Activated T-helper 1 cell treated with anti-CD3 and anti-CD28 coated beads, Interleukin-12 subunit alpha, Interleukin-12 subunit beta, Interleukin-2, Interleukin-4 antibody, amounts not matched to agents 30 ng/mL and 10 ng/mL and 1 ng/mL, durations not matched to agents 14 hours and 24 hours and 36 hours (primary cell): ENCODE measurements around the gene RNMT. TPM values are rescaled to one million over a fixed set of nuclear protein-coding genes. Genes with fewer than 3 reads are reported as not detected.
A peak's percentile ranks its signal among the peaks of the same experiment; 100 is the strongest.

Experiments used
- DNase-seq: peaks from one replicate; pipeline ENCODE4 v3.0.0; 2021; ENCODE audit warnings: low spot score
- H3K27ac Mint-ChIP-seq: one replicate; pipeline ENCODE4 v1.8.0; 2021; ENCODE audit warnings: mild to moderate bottlenecking, mixed read lengths
- H3K27me3 Mint-ChIP-seq: one replicate; pipeline ENCODE4 v1.8.0; 2022; ENCODE audit warnings: mild to moderate bottlenecking, moderate library complexity, mixed read lengths; ENCODE audit not compliant: insufficient read depth
- H3K36me3 Mint-ChIP-seq: one replicate; pipeline ENCODE4 v1.8.0; 2021; ENCODE audit warnings: low read depth, mixed read lengths
- H3K4me1 Mint-ChIP-seq: one replicate; pipeline ENCODE4 v1.8.0; 2021; ENCODE audit warnings: low read depth, mixed read lengths
- H3K4me3 Mint-ChIP-seq: one replicate; pipeline ENCODE4 v1.8.0; 2021; ENCODE audit warnings: mild to moderate bottlenecking, moderate library complexity, mixed read lengths
- H3K9me3 Mint-ChIP-seq: one replicate; pipeline ENCODE4 v1.8.0; 2021; ENCODE audit warnings: mixed read lengths
- intact Hi-C: fragments of 100-400 bp; cut with micrococcal nuclease; formaldehyde crosslinking; loops from one replicate; pipeline ENCODE4 v1.15.1; 2024
- total RNA-seq: library from RNA; stranded (reverse); gene quantifications from 2 replicates; pipeline ENCODE4 v1.2.3, GENCODE V29; 2022

Gene RNMT
- total RNA-seq, 1 donor from 2014 or later, result 60.6 TPM

GRCh38 chr18:13756261-13756660 is 29.8 kb downstream of the RNMT start:
- H3K27ac Mint-ChIP-seq, result no peak overlapping the region
- no peak for DNase-seq
- peaks cover 69% of the 10 kb centered on the region for H3K36me3 Mint-ChIP-seq
- H3K4me3 Mint-ChIP-seq, result no peak overlapping the region
- H3K4me1 Mint-ChIP-seq, result no peaks in the 10 kb centered on the region
- no peaks in the 10 kb centered on the region for H3K9me3 Mint-ChIP-seq
- intact Hi-C loops, result no loop called here
- H3K27me3 Mint-ChIP-seq, result no peaks in the 10 kb centered on the region

GRCh38 chr18:13756671-13757070 is 30.2 kb downstream of the RNMT start:
- DNase-seq, result no peak
- H3K27ac Mint-ChIP-seq, result no peak overlapping the region
- H3K4me1 Mint-ChIP-seq, result no peaks in the 10 kb centered on the region
- peaks cover 65% of the 10 kb centered on the region for H3K36me3 Mint-ChIP-seq
- H3K27me3 Mint-ChIP-seq, result no peaks in the 10 kb centered on the region
- intact Hi-C loops, result no loop called here
- no peaks in the 10 kb centered on the region for H3K9me3 Mint-ChIP-seq
- H3K4me3 Mint-ChIP-seq, result no peak overlapping the region

GRCh38 chr18:13758622-13759021 is 32.1 kb downstream of the RNMT start:
- no peaks in the 10 kb centered on the region for H3K9me3 Mint-ChIP-seq
- intact Hi-C loops, result no loop called here
- peaks cover 64% of the 10 kb centered on the region for H3K36me3 Mint-ChIP-seq
- H3K4me1 Mint-ChIP-seq, result no peaks in the 10 kb centered on the region
- no peak overlapping the region for H3K4me3 Mint-ChIP-seq
- DNase-seq, result no peak
- no peaks in the 10 kb centered on the region for H3K27me3 Mint-ChIP-seq
- no peak overlapping the region for H3K27ac Mint-ChIP-seq

GRCh38 chr18:13760047-13760446 is 33.6 kb downstream of the RNMT start:
- DNase-seq, result no peak
- Mint-ChIP-seq H3K36me3 (peaks cover 55% of the 10 kb centered on the region), H3K27me3 (no peaks in the 10 kb centered on the region), H3K27ac (no peak overlapping the region), H3K9me3 (no peaks in the 10 kb centered on the region), H3K4me1 (no peaks in the 10 kb centered on the region), H3K4me3 (no peak overlapping the region)
- intact Hi-C loops, result no loop called here

GRCh38 chr18:13762690-13763439 is 36.4 kb downstream of the RNMT start:
- Mint-ChIP-seq H3K27ac (no peak overlapping the region), H3K27me3 (peaks cover 2% of the 10 kb centered on the region), H3K4me3 (no peak overlapping the region), H3K4me1 (no peaks in the 10 kb centered on the region), H3K36me3 (peaks cover 30% of the 10 kb centered on the region), H3K9me3 (peaks cover 9% of the 10 kb centered on the region)
- DNase-seq, result no peak
- intact Hi-C loops, result no loop called here

GRCh38 chr18:13775058-13775457 is 48.6 kb downstream of the RNMT start:
- intact Hi-C loops, result no loop called here
- no peak for DNase-seq
- Mint-ChIP-seq H3K27ac (no peak overlapping the region), H3K4me1 (no peaks in the 10 kb centered on the region), H3K4me3 (no peak overlapping the region), H3K9me3 (no peaks in the 10 kb centered on the region), H3K36me3 (no peaks in the 10 kb centered on the region), H3K27me3 (peaks cover 16% of the 10 kb centered on the region)

- Mint-ChIP-seq H3K36me3 (no peaks in the 10 kb centered on the region), H3K4me3 (no peak overlapping the region), H3K9me3 (no peaks in the 10 kb centered on the region), H3K27ac (no peak overlapping the region), H3K4me1 (no peaks in the 10 kb centered on the region), H3K27me3 (peaks cover 14% of the 10 kb centered on the region)
- no peak for DNase-seq
- intact Hi-C loops, result no loop called here
Observed at GRCh38 chr18:13791181-13791580, 64.7 kb downstream of the RNMT start.

- no peaks in the 10 kb centered on the region for H3K9me3 Mint-ChIP-seq
- intact Hi-C loops, result no loop called here
- no peaks in the 10 kb centered on the region for H3K4me1 Mint-ChIP-seq
- no peak overlapping the region for H3K4me3 Mint-ChIP-seq
- H3K27ac Mint-ChIP-seq, result no peak overlapping the region
- no peaks in the 10 kb centered on the region for H3K36me3 Mint-ChIP-seq
- DNase-seq, result no peak
- H3K27me3 Mint-ChIP-seq, result peaks cover 18% of the 10 kb centered on the region
Observed at GRCh38 chr18:13793819-13794218, 67.3 kb downstream of the RNMT start.

GRCh38 chr18:13796515-13796914 is 70.0 kb downstream of the RNMT start:
- Mint-ChIP-seq H3K4me1 (peaks cover 5% of the 10 kb centered on the region), H3K27me3 (peaks cover 25% of the 10 kb centered on the region), H3K9me3 (no peaks in the 10 kb centered on the region), H3K27ac (no peak overlapping the region), H3K4me3 (no peak overlapping the region), H3K36me3 (no peaks in the 10 kb centered on the region)
- no peak for DNase-seq
- intact Hi-C loops, result no loop called here

GRCh38 chr18:13797157-13797611 is 70.7 kb downstream of the RNMT start:
- no peak overlapping the region for H3K27ac Mint-ChIP-seq
- intact Hi-C loops, result no loop called here
- peaks cover 5% of the 10 kb centered on the region for H3K4me1 Mint-ChIP-seq
- H3K27me3 Mint-ChIP-seq, result peaks cover 27% of the 10 kb centered on the region
- H3K9me3 Mint-ChIP-seq, result no peaks in the 10 kb centered on the region
- DNase-seq, result no peak
- no peak overlapping the region for H3K4me3 Mint-ChIP-seq
- H3K36me3 Mint-ChIP-seq, result no peaks in the 10 kb centered on the region

- Mint-ChIP-seq H3K36me3 (no peaks in the 10 kb centered on the region), H3K9me3 (no peaks in the 10 kb centered on the region), H3K4me3 (no peak overlapping the region), H3K4me1 (peaks cover 5% of the 10 kb centered on the region), H3K27me3 (peaks cover 37% of the 10 kb centered on the region), H3K27ac (no peak overlapping the region)
- intact Hi-C loops, result no loop called here
- DNase-seq, result no peak
Observed at GRCh38 chr18:13799396-13799795, 72.9 kb downstream of the RNMT start.

GRCh38 chr18:13800505-13801259 is 74.2 kb downstream of the RNMT start:
- Mint-ChIP-seq H3K9me3 (no peaks in the 10 kb centered on the region), H3K27ac (no peak overlapping the region), H3K36me3 (no peaks in the 10 kb centered on the region), H3K27me3 (peaks cover 43% of the 10 kb centered on the region), H3K4me1 (peaks cover 5% of the 10 kb centered on the region), H3K4me3 (no peak overlapping the region)
- peak; percentile 16 for DNase-seq
- intact Hi-C loops, result loop anchor here (2.0 kb wide), 1 partner anchor 584 kb away; no protein-coding TSS in a partner anchor

GRCh38 chr18:13801260-13801601 is 74.8 kb downstream of the RNMT start:
- H3K27me3 Mint-ChIP-seq, result peaks cover 47% of the 10 kb centered on the region
- peak overlapping the region; percentile 46 for H3K4me3 Mint-ChIP-seq
- intact Hi-C loops, result loop anchor here (2.0 kb wide), 1 partner anchor 584 kb away; no protein-coding TSS in a partner anchor
- no peak overlapping the region for H3K27ac Mint-ChIP-seq
- no peaks in the 10 kb centered on the region for H3K9me3 Mint-ChIP-seq
- no peaks in the 10 kb centered on the region for H3K36me3 Mint-ChIP-seq
- DNase-seq, result no peak
- H3K4me1 Mint-ChIP-seq, result peaks cover 5% of the 10 kb centered on the region
